ENCODE measurements around the gene NVL. TPM values are rescaled to one million over a fixed set of nuclear protein-coding genes. Genes with fewer than 3 reads are reported as not detected.

The NVL gene
- 10 to 100 TPM; 38.9 to 46.7 TPM for total RNA-seq
- 10 to 100 TPM; 16.9 to 21.0 TPM for polyA plus RNA-seq

GRCh38 chr1:224329842-224330753 is at the start of gene NVL:
Gene NVL (minus strand): TSS chr1:224330172. CDS start chr1:224330127, 45 bp downstream.
- Mint-ChIP-seq H3K27me3 (no peaks in the 10 kb centered on the region), H3K9me3 (peaks cover 0 to 5% (median 0%) of the 10 kb centered on the region in 8 donors), H3K27ac (peak within 1 kb of the TSS; percentile 95 to 99 (median 99)), H3K4me1 (peaks cover 31 to 59% (median 43%) of the 10 kb centered on the region in 4 donors), H3K4me3 (peak within 1 kb of the TSS; percentile 91 to 99 (median 98)), H3K36me3 (peaks cover 0 to 14% of the 10 kb centered on the region in 2 donors)
- Histone ChIP-seq H3K4me1 (ENCODE audit: insufficient read depth, low read length) (peaks cover 49% of the 10 kb centered on the region), H3K36me3 (ENCODE audit: insufficient read depth, low read length) (no peaks in the 10 kb centered on the region), H3K9me3 (ENCODE audit: control insufficient read depth in 1 of 2, low read length in 2 of 2) (no peaks in the 10 kb centered on the region), H3K4me3 (ENCODE audit: low read length in 2 of 2) (peak within 1 kb of the TSS; percentile 85 to 99), H3K27ac (ENCODE audit: low read depth, low read length) (peak within 1 kb of the TSS; percentile 75), H3K27me3 (ENCODE audit: insufficient read depth, low read length) (no peaks in the 10 kb centered on the region)
- intact Hi-C loops (cut with micrococcal nuclease), result loop anchor here (1.0 to 5.0 kb wide), 7 partner anchors 26 to 633 kb away; partner anchors contain the start of gene CNIH4
- POLR2A ChIA-PET (ENCODE audit: partially characterized antibody), result interaction anchor here (0.6 to 2.1 kb wide), 18 partner anchors 10 to 215 kb away, joined by 3 to 22 read pairs (median 3); partner anchors contain the start of genes CNIH4, DEGS1, FBXO28 and WDR26
- CTCF ChIA-PET (ENCODE audit: partially characterized antibody), result interaction anchor here (0.7 to 1.4 kb wide), 4 partner anchors 163 to 216 kb away, joined by 3 to 8 read pairs (median 3); partner anchors contain the start of gene FBXO28
- peak; percentile 82 to 85 (median 84) for DNase-seq

DNA sequence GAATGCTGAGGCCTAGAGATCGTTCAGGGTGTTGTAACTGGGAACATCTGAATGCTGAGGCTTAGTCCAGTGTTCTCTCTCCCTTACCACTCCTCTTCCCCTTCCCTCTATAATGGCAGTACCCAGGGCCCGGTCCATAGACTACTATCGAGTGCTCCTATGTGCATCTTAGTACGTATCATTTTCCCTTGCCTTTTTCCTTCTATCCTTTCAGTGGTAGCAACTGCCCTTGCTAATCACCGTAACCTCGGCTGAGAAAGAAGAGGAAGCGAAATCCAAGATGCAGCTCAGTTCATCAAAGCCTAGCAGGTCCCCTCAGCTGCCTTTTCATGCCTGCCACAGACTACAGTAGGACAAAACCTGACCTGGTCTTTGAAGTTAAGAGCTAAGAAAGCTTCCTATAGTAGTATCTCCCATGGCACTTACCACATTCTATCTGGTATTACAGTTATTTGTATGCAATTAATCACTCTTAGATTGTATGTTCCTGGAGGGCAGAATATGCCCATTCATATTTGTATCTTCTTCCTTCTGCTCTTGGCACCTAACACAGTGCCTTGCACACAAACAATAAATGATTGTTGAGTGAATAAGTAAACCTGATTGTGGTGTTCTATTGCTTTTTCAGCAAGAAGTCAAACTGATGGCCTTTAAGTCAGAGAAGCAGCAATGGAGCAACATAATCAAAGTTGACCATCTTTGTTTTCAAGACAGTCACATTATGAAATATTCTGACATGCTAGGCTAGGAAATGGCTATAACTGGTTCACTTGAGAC is 49.1 kb upstream of the NVL start:
- H3K36me3 Mint-ChIP-seq, result peaks cover 30 to 33% of the 10 kb centered on the region in 2 donors
- Histone ChIP-seq H3K9me3 (ENCODE audit: control insufficient read depth in 1 of 2, low read length in 2 of 2) (no peaks in the 10 kb centered on the region), H3K4me1 (ENCODE audit: insufficient read depth, low read length) (peaks cover 97% of the 10 kb centered on the region), H3K36me3 (ENCODE audit: insufficient read depth, low read length) (no peaks in the 10 kb centered on the region), H3K4me3 (ENCODE audit: low read length in 2 of 2) (no peak overlapping the region), H3K27ac (ENCODE audit: low read depth, low read length) (no peak overlapping the region), H3K27me3 (ENCODE audit: insufficient read depth, low read length) (no peaks in the 10 kb centered on the region)
- no peaks in the 10 kb centered on the region for H3K9me3 Mint-ChIP-seq
- intact Hi-C loops (cut with micrococcal nuclease), result no loop called here
- peaks cover 66 to 93% (median 82%) of the 10 kb centered on the region in 4 donors for H3K4me1 Mint-ChIP-seq
- H3K27me3 Mint-ChIP-seq, result no peaks in the 10 kb centered on the region
- CTCF ChIA-PET (ENCODE audit: partially characterized antibody), result interaction anchor here (1.3 to 2.0 kb wide), 3 partner anchors 27 to 682 kb away, joined by 3 to 7 read pairs (median 3); no protein-coding TSS in a partner anchor
- no peak for DNase-seq
- H3K27ac Mint-ChIP-seq, result peak overlapping the region; percentile 72 to 89 (median 86)
- POLR2A ChIA-PET (ENCODE audit: partially characterized antibody), result interaction anchor here (1.0 to 5.6 kb wide), 8 partner anchors 9 to 196 kb away, joined by 3 to 43 read pairs (median 4); partner anchors contain the start of genes DEGS1 and WDR26
- peak overlapping the region; percentile 26 to 82 (median 76) for H3K4me3 Mint-ChIP-seq

DNA sequence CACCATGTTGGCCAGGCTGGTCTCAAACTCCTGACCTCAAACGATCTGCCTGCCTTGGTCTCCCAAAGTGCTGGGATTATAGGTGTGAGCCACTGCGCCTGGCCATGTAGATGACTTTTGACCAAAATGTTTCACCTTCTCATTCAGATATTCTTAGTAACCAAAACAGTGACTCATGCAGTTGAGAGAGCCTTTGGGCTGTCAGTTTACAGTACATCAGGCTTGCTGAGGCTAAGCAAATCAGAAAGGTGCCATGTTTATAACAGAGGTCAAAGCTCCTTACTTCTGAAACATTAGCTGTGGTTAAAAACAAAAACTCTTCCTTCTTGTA is 47.7 kb upstream of the NVL start:
- peaks cover 97% of the 10 kb centered on the region for H3K4me1 ChIP-seq (ENCODE audit: insufficient read depth, low read length)
- CTCF ChIA-PET (ENCODE audit: partially characterized antibody), result interaction anchor here (0.9 to 3.8 kb wide), 5 partner anchors 26 to 260 kb away, joined by 3 to 20 read pairs (median 4); no protein-coding TSS in a partner anchor
- H3K27me3 Mint-ChIP-seq, result no peaks in the 10 kb centered on the region
- peaks cover 6% of the 10 kb centered on the region for H3K36me3 ChIP-seq (ENCODE audit: insufficient read depth, low read length)
- H3K36me3 Mint-ChIP-seq, result peaks cover 39 to 45% of the 10 kb centered on the region in 2 donors
- POLR2A ChIA-PET (ENCODE audit: partially characterized antibody), result interaction anchor here (0.6 to 5.6 kb wide), 6 partner anchors 9 to 55 kb away, joined by 3 to 43 read pairs (median 4); partner anchors contain the start of gene WDR26
- peak overlapping the region; percentile 52 to 96 (median 87) for H3K27ac Mint-ChIP-seq
- intact Hi-C loops (cut with micrococcal nuclease), result no loop called here
- H3K27ac ChIP-seq (ENCODE audit: low read depth, low read length), result no peak overlapping the region
- peak overlapping the region in 7 of 8 donors; percentile 39 to 83 (median 72) for H3K4me3 Mint-ChIP-seq
- peaks cover 66 to 97% (median 86%) of the 10 kb centered on the region in 4 donors for H3K4me1 Mint-ChIP-seq
- no peaks in the 10 kb centered on the region for H3K27me3 ChIP-seq (ENCODE audit: insufficient read depth, low read length)
- H3K9me3 ChIP-seq (ENCODE audit: control insufficient read depth in 1 of 2, low read length in 2 of 2), result no peaks in the 10 kb centered on the region
- no peak for DNase-seq
- H3K9me3 Mint-ChIP-seq, result no peaks in the 10 kb centered on the region
- H3K4me3 ChIP-seq (ENCODE audit: low read length in 2 of 2), result no peak overlapping the region

DNA sequence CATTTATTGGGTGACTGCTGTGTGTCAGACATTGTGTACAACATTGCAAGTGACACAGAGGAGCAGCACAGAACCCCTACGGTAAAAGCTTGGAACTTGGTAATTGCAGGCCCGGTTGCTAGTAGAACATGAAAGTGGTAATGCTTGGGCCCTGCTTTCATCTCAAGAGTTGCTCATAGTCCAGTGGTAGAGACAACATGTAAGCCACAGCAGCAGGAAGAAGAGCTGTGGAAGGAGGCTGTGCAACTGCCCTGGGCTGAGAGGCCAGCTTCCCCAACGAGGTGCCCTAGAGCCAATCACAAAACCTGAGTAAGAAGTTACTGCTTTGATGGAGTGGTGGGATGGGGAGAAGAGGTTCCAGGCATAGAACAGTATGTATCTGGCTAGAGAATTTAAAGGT is 45.1 kb upstream of the NVL start:
- H3K9me3 ChIP-seq (ENCODE audit: control insufficient read depth in 1 of 2, low read length in 2 of 2), result no peaks in the 10 kb centered on the region
- H3K4me3 Mint-ChIP-seq, result peak overlapping the region in 7 of 8 donors; percentile 21 to 76 (median 49)
- peaks cover 19% of the 10 kb centered on the region for H3K36me3 ChIP-seq (ENCODE audit: insufficient read depth, low read length)
- peaks cover 55 to 91% (median 79%) of the 10 kb centered on the region in 4 donors for H3K4me1 Mint-ChIP-seq
- intact Hi-C loops (cut with micrococcal nuclease), result loop anchor here (1.0 kb wide), 1 partner anchor 12 kb away; no protein-coding TSS in a partner anchor
- ChIA-PET POLR2A (ENCODE audit: partially characterized antibody) (interaction anchor here (0.9 to 5.6 kb wide), 5 partner anchors 12 to 57 kb away, joined by 3 to 43 read pairs (median 4); partner anchors contain the start of genes CNIH4 and WDR26), CTCF (ENCODE audit: partially characterized antibody) (interaction anchor here (0.9 to 3.8 kb wide), 4 partner anchors 13 to 82 kb away, joined by 3 to 20 read pairs (median 8); no protein-coding TSS in a partner anchor)
- DNase-seq, result no peak
- H3K27me3 ChIP-seq (ENCODE audit: insufficient read depth, low read length), result no peaks in the 10 kb centered on the region
- H3K27ac Mint-ChIP-seq, result peak overlapping the region; percentile 75 to 95 (median 80)
- peaks cover 60 to 66% of the 10 kb centered on the region in 2 donors for H3K36me3 Mint-ChIP-seq
- H3K27me3 Mint-ChIP-seq, result no peaks in the 10 kb centered on the region
- H3K4me1 ChIP-seq (ENCODE audit: insufficient read depth, low read length), result peaks cover 72% of the 10 kb centered on the region
- no peaks in the 10 kb centered on the region for H3K9me3 Mint-ChIP-seq
- no peak overlapping the region for H3K4me3 ChIP-seq (ENCODE audit: low read length in 2 of 2)
- H3K27ac ChIP-seq (ENCODE audit: low read depth, low read length), result peak overlapping the region; percentile 18

DNA sequence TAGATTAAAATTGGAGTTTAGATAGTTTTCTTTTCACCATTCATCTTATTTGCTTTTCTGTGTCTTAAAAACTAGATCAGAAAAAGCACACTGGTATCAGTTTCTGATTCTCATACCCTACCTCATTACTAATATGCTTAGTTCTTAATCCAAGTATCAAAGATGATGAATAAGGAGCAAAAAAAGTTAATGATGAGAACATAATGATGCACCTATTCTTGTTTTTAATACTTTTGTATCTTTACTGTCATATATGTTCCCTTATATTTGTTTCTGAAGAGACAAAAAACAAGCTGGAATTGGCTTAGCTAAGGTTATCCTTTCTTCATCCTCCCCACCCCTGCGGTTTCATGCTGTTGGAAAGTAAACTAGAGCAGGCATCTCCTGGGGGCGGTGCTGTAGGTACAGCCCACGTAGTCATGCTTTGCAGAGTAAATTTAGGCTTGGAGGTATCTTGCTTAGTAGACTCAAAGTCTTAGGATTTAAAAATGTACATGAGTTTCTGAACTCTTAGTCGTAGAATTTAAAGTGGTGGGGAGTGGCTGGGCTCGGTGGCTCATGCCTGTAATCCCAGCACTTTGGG is 43.1 kb upstream of the NVL start:
- DNase-seq, result no peak
- Mint-ChIP-seq H3K27me3 (no peaks in the 10 kb centered on the region), H3K4me3 (peak overlapping the region in 1 of 8 donors; percentile 39), H3K36me3 (peaks cover 68 to 80% of the 10 kb centered on the region in 2 donors), H3K9me3 (no peaks in the 10 kb centered on the region), H3K4me1 (peaks cover 45 to 89% (median 73%) of the 10 kb centered on the region in 4 donors), H3K27ac (peak overlapping the region; percentile 13 to 85 (median 79))
- Histone ChIP-seq H3K4me1 (ENCODE audit: insufficient read depth, low read length) (peaks cover 52% of the 10 kb centered on the region), H3K27me3 (ENCODE audit: insufficient read depth, low read length) (no peaks in the 10 kb centered on the region), H3K36me3 (ENCODE audit: insufficient read depth, low read length) (peaks cover 26% of the 10 kb centered on the region), H3K4me3 (ENCODE audit: low read length in 2 of 2) (no peak overlapping the region), H3K27ac (ENCODE audit: low read depth, low read length) (no peak overlapping the region), H3K9me3 (ENCODE audit: control insufficient read depth in 1 of 2, low read length in 2 of 2) (no peaks in the 10 kb centered on the region)
- intact Hi-C loops (cut with micrococcal nuclease), result no loop called here
- POLR2A ChIA-PET (ENCODE audit: partially characterized antibody), result no interaction called here
- CTCF ChIA-PET (ENCODE audit: partially characterized antibody), result no interaction called here

- H3K4me1 Mint-ChIP-seq, result peaks cover 38 to 71% (median 51%) of the 10 kb centered on the region in 4 donors
- peaks cover 32% of the 10 kb centered on the region for H3K36me3 ChIP-seq (ENCODE audit: insufficient read depth, low read length)
- intact Hi-C loops (cut with micrococcal nuclease), result no loop called here
- H3K9me3 ChIP-seq (ENCODE audit: control insufficient read depth in 1 of 2, low read length in 2 of 2), result no peaks in the 10 kb centered on the region
- H3K27ac ChIP-seq (ENCODE audit: low read depth, low read length), result no peak overlapping the region
- H3K4me3 ChIP-seq (ENCODE audit: low read length in 2 of 2), result no peak overlapping the region
- no peak for DNase-seq
- peak overlapping the region in 2 of 7 donors; percentile 35 to 76 for H3K27ac Mint-ChIP-seq
- no peaks in the 10 kb centered on the region for H3K27me3 Mint-ChIP-seq
- peaks cover 17% of the 10 kb centered on the region for H3K4me1 ChIP-seq (ENCODE audit: insufficient read depth, low read length)
- CTCF ChIA-PET (ENCODE audit: partially characterized antibody), result interaction anchor here (0.6 kb wide), 1 partner anchor 37 kb away, joined by 4 read pairs; no protein-coding TSS in a partner anchor
- POLR2A ChIA-PET (ENCODE audit: partially characterized antibody), result interaction anchor here (0.7 kb wide), 2 partner anchors 9 to 10 kb away, joined by 3 to 4 read pairs; no protein-coding TSS in a partner anchor
- H3K4me3 Mint-ChIP-seq, result no peak overlapping the region
- H3K36me3 Mint-ChIP-seq, result peaks cover 62 to 78% of the 10 kb centered on the region in 2 donors
- H3K27me3 ChIP-seq (ENCODE audit: insufficient read depth, low read length), result no peaks in the 10 kb centered on the region
- no peaks in the 10 kb centered on the region for H3K9me3 Mint-ChIP-seq
These were observed 38.4 kb upstream of the NVL start for GRCh38 chr1:224368409-224368808.

All from CD4-positive, alpha-beta memory T cell (primary cell).